MM.1S (cell line): ENCODE data around the gene RAPGEF2.

ENCODE experiments used
- DNase-seq: peaks from one replicate; pipeline ENCODE4 v3.0.0-alpha.2; 2015
- H2AFZ ChIP-seq: fragments of 300-600 bp; sonication (generic); 2 replicates; pipeline ENCODE4 v1.6.0; 2016; ENCODE audit warnings: antibody characterized with exemption, low read length
- H3F3A ChIP-seq: fragments of 300-600 bp; sonication (generic); 2 replicates; pipeline ENCODE4 v1.6.1; 2016; ENCODE audit warnings: mild to moderate bottlenecking, antibody characterized with exemption, low read length, moderate library complexity, mixed read lengths; ENCODE audit not compliant: insufficient read depth
- H3K27ac ChIP-seq: fragments of 300-600 bp; sonication (generic); 2 replicates; pipeline ENCODE4 v1.5.1; 2016; ENCODE audit warnings: mild to moderate bottlenecking, low read length
- H3K27me3 ChIP-seq: fragments of 300-600 bp; sonication (generic); replicated peaks from 2 replicates; pipeline ENCODE4 v1.6.0; 2016; ENCODE audit warnings: low read length; ENCODE audit not compliant: insufficient read depth
- H3K36me3 ChIP-seq: fragments of 300-600 bp; sonication (generic); replicated peaks from 2 replicates; pipeline ENCODE4 v1.6.1; 2016; ENCODE audit warnings: mild to moderate bottlenecking, low read length, mixed read lengths; ENCODE audit not compliant: insufficient read depth
- H3K4me1 ChIP-seq: fragments of 300-600 bp; sonication (generic); 2 replicates; pipeline ENCODE4 v1.6.1; 2016; ENCODE audit warnings: low read length, mixed read lengths
- H3K4me2 ChIP-seq: fragments of 300-600 bp; sonication (generic); 2 replicates; pipeline ENCODE4 v1.6.0; 2016; ENCODE audit warnings: low read depth, low read length
- H3K4me3 ChIP-seq: fragments of 300-600 bp; sonication (generic); 2 replicates; pipeline ENCODE4 v1.5.1; 2016; ENCODE audit warnings: low read length, mixed read lengths
- H3K79me2 ChIP-seq: fragments of 300-600 bp; sonication (generic); 2 replicates; pipeline ENCODE4 v1.6.1; 2016; ENCODE audit warnings: mixed run types, low read length, mixed read lengths
- H3K9ac ChIP-seq: fragments of 300-600 bp; sonication (generic); 2 replicates; pipeline ENCODE4 v1.6.1; 2016; ENCODE audit warnings: low read length, mixed read lengths
- H3K9me2 ChIP-seq: fragments of 300-600 bp; sonication (generic); replicated peaks from 2 replicates; pipeline ENCODE4 v1.6.1; 2016; ENCODE audit warnings: mild to moderate bottlenecking, low read length, mixed read lengths; ENCODE audit not compliant: insufficient read depth
- H3K9me3 ChIP-seq: fragments of 300-600 bp; sonication (generic); replicated peaks from 2 replicates; pipeline ENCODE4 v1.6.1; 2016; ENCODE audit warnings: mild to moderate bottlenecking, low read length, mixed read lengths; ENCODE audit not compliant: insufficient read depth
- H4K20me1 ChIP-seq: fragments of 300-600 bp; sonication (generic); 2 replicates; pipeline ENCODE4 v1.6.1; 2016; ENCODE audit warnings: mild to moderate bottlenecking, low read length, moderate library complexity, mixed read lengths; ENCODE audit not compliant: insufficient read depth
- CTCF ChIP-seq: fragments of 300-600 bp; sonication (generic); IDR thresholded peaks from 2 replicates; pipeline ENCODE4 v1.5.1; 2016; ENCODE audit warnings: antibody characterized with exemption, low read length, mixed read lengths
- EZH2 ChIP-seq: fragments of 300-600 bp; sonication (generic); optimal IDR thresholded peaks from 2 replicates; pipeline ENCODE3; 2017; ENCODE audit warnings: low read depth, mild to moderate bottlenecking, antibody characterized with exemption, low read length, mixed read lengths
- EZH2phosphoT487 ChIP-seq: fragments of 300-600 bp; sonication (generic); IDR thresholded peaks from 2 replicates; pipeline ENCODE4 v1.6.1; 2018; ENCODE audit warnings: antibody characterized with exemption, low read length

The RAPGEF2 gene

GRCh38 chr4:159266981-159267868 lies 164.3 kb downstream of the RAPGEF2 start:
- Histone ChIP-seq H3K4me2 (no peak overlapping the region), H3K27me3 (no peaks in the 10 kb centered on the region), H3K9me2 (no peaks in the 10 kb centered on the region), H3K79me2 (no peaks in the 10 kb centered on the region), H3K27ac (no peak overlapping the region), H3K36me3 (no peaks in the 10 kb centered on the region), H4K20me1 (no peaks in the 10 kb centered on the region), H3K4me3 (no peak overlapping the region), H3K9ac (no peak overlapping the region), H3K9me3 (no peaks in the 10 kb centered on the region), H3K4me1 (no peaks in the 10 kb centered on the region), H3F3A (no peaks in the 10 kb centered on the region), H2AFZ (no peak overlapping the region)
- DNase-seq = no peak
- TF ChIP-seq CTCF (no peak), EZH2phosphoT487 (no peak), EZH2 (no peak)

GRCh38 chr4:159267869-159268285 lies 165.0 kb downstream of the RAPGEF2 start:
- H3K9me2 ChIP-seq = no peaks in the 10 kb centered on the region
- H3K9ac ChIP-seq = no peak overlapping the region
- no peaks in the 10 kb centered on the region for H3K4me1 ChIP-seq
- H2AFZ ChIP-seq = no peak overlapping the region
- no peak for DNase-seq
- no peaks in the 10 kb centered on the region for H3K27me3 ChIP-seq
- H3K4me3 ChIP-seq = no peak overlapping the region
- H3K9me3 ChIP-seq = no peaks in the 10 kb centered on the region
- H4K20me1 ChIP-seq = no peaks in the 10 kb centered on the region
- no peak overlapping the region for H3K4me2 ChIP-seq
- H3K79me2 ChIP-seq = no peaks in the 10 kb centered on the region
- H3K36me3 ChIP-seq = no peaks in the 10 kb centered on the region
- TF ChIP-seq CTCF = no peak
- no peak for TF ChIP-seq EZH2phosphoT487
- no peak for TF ChIP-seq EZH2
- H3K27ac ChIP-seq = no peak overlapping the region
- no peaks in the 10 kb centered on the region for H3F3A ChIP-seq

- Histone ChIP-seq H3K4me1 (no peaks in the 10 kb centered on the region), H4K20me1 (no peaks in the 10 kb centered on the region), H3K9ac (no peak overlapping the region), H3K9me2 (no peaks in the 10 kb centered on the region), H3K4me3 (no peak overlapping the region), H3K27me3 (no peaks in the 10 kb centered on the region), H3K79me2 (no peaks in the 10 kb centered on the region), H2AFZ (no peak overlapping the region), H3K27ac (no peak overlapping the region), H3K4me2 (no peak overlapping the region), H3K9me3 (no peaks in the 10 kb centered on the region), H3K36me3 (no peaks in the 10 kb centered on the region), H3F3A (no peaks in the 10 kb centered on the region)
- no peak for DNase-seq
- TF ChIP-seq CTCF = no peak
These were observed 165.7 kb downstream of the RAPGEF2 start for GRCh38 chr4:159268607-159269006.
